Measurements from ENCODE around the gene USP10. TPM values are rescaled to one million over a fixed set of nuclear protein-coding genes. Genes with fewer than 3 reads are reported as not detected.
"Not testable (repeated sequence)": the region's sequence is repeated elsewhere in the genome, so short reads cannot be mapped to it uniquely, and the experiment has no call there.

USP10 gene
- total RNA-seq, 3 donors from 2014 or later = 118 to 142 (median 135) TPM

- H3K36me3 Mint-ChIP-seq (ENCODE audit: insufficient read depth) = peaks cover 16% of the 10 kb centered on the region
- no peaks in the 10 kb centered on the region for H3K27me3 Mint-ChIP-seq (ENCODE audit: low read depth)
- ATAC-seq (no peak), DNase-seq (no peak)
- no peak overlapping the region for H3K4me3 Mint-ChIP-seq
- peaks cover 45% of the 10 kb centered on the region for H3K4me1 Mint-ChIP-seq (ENCODE audit: low read depth)
- H3K9me3 Mint-ChIP-seq = no peaks in the 10 kb centered on the region
Observed at GRCh38 chr16:84737192-84738011, 37.6 kb downstream of the USP10 start.

- peak; percentile 69 for DNase-seq
- H3K4me3 Mint-ChIP-seq = no peak overlapping the region
- peaks cover 46% of the 10 kb centered on the region for H3K4me1 Mint-ChIP-seq (ENCODE audit: low read depth)
- no peaks in the 10 kb centered on the region for H3K9me3 Mint-ChIP-seq
- peak; percentile 77 to 86 for ATAC-seq
- no peaks in the 10 kb centered on the region for H3K27me3 Mint-ChIP-seq (ENCODE audit: low read depth)
- H3K36me3 Mint-ChIP-seq (ENCODE audit: insufficient read depth) = peaks cover 18% of the 10 kb centered on the region
Observed at GRCh38 chr16:84738255-84739038, 38.6 kb downstream of the USP10 start.

- no peak overlapping the region for H3K4me3 Mint-ChIP-seq
- DNase-seq = no peak
- H3K36me3 Mint-ChIP-seq (ENCODE audit: insufficient read depth) = peaks cover 18% of the 10 kb centered on the region
- no peaks in the 10 kb centered on the region for H3K27me3 Mint-ChIP-seq (ENCODE audit: low read depth)
- no peaks in the 10 kb centered on the region for H3K9me3 Mint-ChIP-seq
- no peak for ATAC-seq
- H3K4me1 Mint-ChIP-seq (ENCODE audit: low read depth) = peaks cover 47% of the 10 kb centered on the region
Observed at GRCh38 chr16:84739349-84740124, 39.7 kb downstream of the USP10 start.

GRCh38 chr16:84740596-84741116 lies 40.9 kb downstream of the USP10 start:
- Mint-ChIP-seq H3K4me3 (no peak overlapping the region), H3K9me3 (no peaks in the 10 kb centered on the region), H3K27me3 (ENCODE audit: low read depth) (no peaks in the 10 kb centered on the region), H3K36me3 (ENCODE audit: insufficient read depth) (peaks cover 24% of the 10 kb centered on the region), H3K4me1 (ENCODE audit: low read depth) (peaks cover 44% of the 10 kb centered on the region)
- no peak for ATAC-seq
- DNase-seq = no peak

- Mint-ChIP-seq H3K4me1 (ENCODE audit: low read depth) (peaks cover 36% of the 10 kb centered on the region), H3K9me3 (no peaks in the 10 kb centered on the region), H3K36me3 (ENCODE audit: insufficient read depth) (peaks cover 26% of the 10 kb centered on the region), H3K27me3 (ENCODE audit: low read depth) (no peaks in the 10 kb centered on the region), H3K4me3 (no peak overlapping the region)
- peak; percentile 14 for DNase-seq
- peak; percentile 47 to 51 for ATAC-seq
Observed at GRCh38 chr16:84741340-84741830, 41.6 kb downstream of the USP10 start.

GRCh38 chr16:84742641-84743092 lies 42.9 kb downstream of the USP10 start:
- Mint-ChIP-seq H3K27me3 (ENCODE audit: low read depth) (no peaks in the 10 kb centered on the region), H3K36me3 (ENCODE audit: insufficient read depth) (peaks cover 26% of the 10 kb centered on the region), H3K9me3 (no peaks in the 10 kb centered on the region), H3K4me3 (no peak overlapping the region), H3K4me1 (ENCODE audit: low read depth) (peaks cover 30% of the 10 kb centered on the region)
- DNase-seq (no peak), ATAC-seq (no peak)

GRCh38 chr16:84746231-84746630 lies 46.4 kb downstream of the USP10 start:
- Mint-ChIP-seq H3K4me1 (ENCODE audit: low read depth) (peaks cover 33% of the 10 kb centered on the region), H3K4me3 (no peak overlapping the region), H3K9me3 (no peaks in the 10 kb centered on the region), H3K27me3 (ENCODE audit: low read depth) (no peaks in the 10 kb centered on the region), H3K36me3 (ENCODE audit: insufficient read depth) (peaks cover 25% of the 10 kb centered on the region)
- DNase-seq (no peak), ATAC-seq (no peak)

- Mint-ChIP-seq H3K27me3 (ENCODE audit: low read depth) (no peaks in the 10 kb centered on the region), H3K9me3 (no peaks in the 10 kb centered on the region), H3K36me3 (ENCODE audit: insufficient read depth) (peaks cover 20% of the 10 kb centered on the region), H3K4me3 (no peak overlapping the region), H3K4me1 (ENCODE audit: low read depth) (peaks cover 34% of the 10 kb centered on the region)
- ATAC-seq = no peak
- no peak for DNase-seq
Observed at GRCh38 chr16:84746875-84747274, 47.1 kb downstream of the USP10 start.

GRCh38 chr16:84748247-84748646 lies 48.4 kb downstream of the USP10 start:
- H3K27me3 Mint-ChIP-seq (ENCODE audit: low read depth); DNase-seq; H3K9me3 Mint-ChIP-seq: not testable (repeated sequence)

GRCh38 chr16:84749072-84749471 lies 49.3 kb downstream of the USP10 start:
- Mint-ChIP-seq H3K36me3 (ENCODE audit: insufficient read depth) (peaks cover 22% of the 10 kb centered on the region), H3K4me1 (ENCODE audit: low read depth) (peaks cover 43% of the 10 kb centered on the region), H3K4me3 (no peak overlapping the region), H3K27me3 (ENCODE audit: low read depth) (no peaks in the 10 kb centered on the region), H3K9me3 (no peaks in the 10 kb centered on the region)
- no peak for DNase-seq
- no peak for ATAC-seq

More at GRCh38 chr16:84748247-84748646, 48.4 kb downstream of the USP10 start:
- Mint-ChIP-seq H3K36me3 (ENCODE audit: insufficient read depth) (peaks cover 19% of the 10 kb centered on the region), H3K4me1 (ENCODE audit: low read depth) (peaks cover 37% of the 10 kb centered on the region)
- ATAC-seq, H3K4me3 Mint-ChIP-seq: not testable (repeated sequence)

GRCh38 chr16:84749815-84750214 lies 50.0 kb downstream of the USP10 start:
- no peak overlapping the region for H3K4me3 Mint-ChIP-seq
- peaks cover 51% of the 10 kb centered on the region for H3K4me1 Mint-ChIP-seq (ENCODE audit: low read depth)
- DNase-seq (no peak), ATAC-seq (no peak)
- peaks cover 20% of the 10 kb centered on the region for H3K36me3 Mint-ChIP-seq (ENCODE audit: insufficient read depth)
- no peaks in the 10 kb centered on the region for H3K27me3 Mint-ChIP-seq (ENCODE audit: low read depth)
- no peaks in the 10 kb centered on the region for H3K9me3 Mint-ChIP-seq

- DNase-seq = no peak
- H3K27me3 Mint-ChIP-seq (ENCODE audit: low read depth) = no peaks in the 10 kb centered on the region
- H3K4me3 Mint-ChIP-seq = no peak overlapping the region
- H3K9me3 Mint-ChIP-seq = no peaks in the 10 kb centered on the region
- H3K4me1 Mint-ChIP-seq (ENCODE audit: low read depth) = peaks cover 58% of the 10 kb centered on the region
- H3K36me3 Mint-ChIP-seq (ENCODE audit: insufficient read depth) = peaks cover 18% of the 10 kb centered on the region
- ATAC-seq = no peak
Observed at GRCh38 chr16:84750575-84750974, 50.8 kb downstream of the USP10 start.

- no peak for DNase-seq
- Mint-ChIP-seq H3K36me3 (ENCODE audit: insufficient read depth) (peaks cover 16% of the 10 kb centered on the region), H3K4me3 (no peak overlapping the region), H3K9me3 (no peaks in the 10 kb centered on the region), H3K4me1 (ENCODE audit: low read depth) (peaks cover 63% of the 10 kb centered on the region), H3K27me3 (ENCODE audit: low read depth) (no peaks in the 10 kb centered on the region)
- no peak for ATAC-seq
Observed at GRCh38 chr16:84751241-84751640, 51.4 kb downstream of the USP10 start.

- no peak for DNase-seq
- Mint-ChIP-seq H3K4me3 (peak overlapping the region; percentile 14), H3K9me3 (no peaks in the 10 kb centered on the region), H3K36me3 (ENCODE audit: insufficient read depth) (peaks cover 16% of the 10 kb centered on the region), H3K27me3 (ENCODE audit: low read depth) (no peaks in the 10 kb centered on the region), H3K4me1 (ENCODE audit: low read depth) (peaks cover 67% of the 10 kb centered on the region)
- peak; percentile 86 to 88 for ATAC-seq
Observed at GRCh38 chr16:84751947-84752346, 52.1 kb downstream of the USP10 start.

Measured in activated T-cell treated with anti-CD3 and anti-CD28 coated beads, Interleukin-2, amount 50 U/mL, for 4 hours (primary cell).